Measurements from ENCODE around the gene EXD1.
"Not testable (repeated sequence)": the region's sequence is repeated elsewhere in the genome, so short reads cannot be mapped to it uniquely, and the experiment has no call there.

The EXD1 gene

DNA sequence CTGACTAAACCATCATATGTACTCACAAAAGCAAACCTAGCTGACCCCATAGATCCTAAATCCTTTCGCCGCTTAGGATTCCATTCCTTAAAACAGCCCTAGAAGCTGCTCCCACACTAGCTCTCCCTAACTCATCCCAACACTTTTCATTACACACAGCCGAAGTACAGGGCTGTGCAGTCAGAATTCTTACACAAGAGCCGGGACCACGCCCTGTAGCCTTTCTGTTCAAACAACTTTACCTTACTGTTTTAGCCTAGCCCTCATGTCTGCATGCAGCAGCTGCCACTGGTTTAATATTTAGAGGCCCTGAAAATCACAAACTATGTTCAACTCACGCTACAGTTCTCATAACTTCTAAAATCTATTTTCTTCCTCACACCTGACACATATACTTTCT lies 95.0 kb downstream of the EXD1 start:
- FAIRE-seq = not testable (repeated sequence)

DNA sequence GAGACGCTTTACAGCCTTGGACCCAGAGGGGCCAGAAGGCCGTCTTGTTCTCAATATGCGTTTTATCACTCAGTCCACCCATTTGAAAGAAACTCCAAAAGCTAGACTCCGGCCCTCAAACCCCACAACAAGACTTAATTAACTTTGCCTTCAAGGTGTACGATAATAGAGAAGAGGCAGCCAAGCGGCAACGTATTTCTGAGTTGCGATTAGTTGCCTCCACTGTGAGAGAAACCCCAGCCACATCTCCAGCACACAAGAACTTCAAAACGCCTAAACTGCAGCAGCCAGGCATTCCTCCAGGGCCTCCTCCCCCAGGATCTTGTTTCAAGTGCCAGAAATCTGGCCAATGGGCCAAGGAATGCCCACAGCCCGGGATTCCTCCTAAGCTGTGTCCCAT lies 97.1 kb downstream of the EXD1 start:
- FAIRE-seq = no peak

Data from islet of Langerhans (tissue), 1 donor.